ENCODE data around the gene TMEM254.
A peak's percentile ranks its signal among the peaks of the same experiment; 100 is the strongest.
"Not testable (repeated sequence)": the region's sequence is repeated elsewhere in the genome, so short reads cannot be mapped to it uniquely, and the experiment has no call there.

TMEM254 gene

DNA sequence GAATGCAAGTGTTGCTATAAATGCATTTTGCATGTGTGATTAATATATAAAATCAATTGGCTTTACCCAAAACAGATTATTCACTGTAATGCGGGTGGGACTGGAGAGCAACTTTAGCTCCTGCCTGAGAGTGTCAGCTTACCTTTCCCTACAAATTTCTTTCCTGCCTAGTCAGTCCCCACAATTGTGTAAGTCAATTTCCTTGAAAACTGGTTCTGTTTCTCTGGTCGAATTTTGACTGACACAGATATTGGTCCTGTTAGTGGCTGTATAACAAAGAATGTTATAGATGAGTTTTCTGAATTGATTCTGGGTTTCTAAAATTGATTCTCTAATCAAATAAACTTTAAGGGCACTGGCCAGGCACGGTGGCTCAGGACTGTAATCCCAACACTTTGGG, 43.0 kb upstream of the TMEM254 start:
- not testable (repeated sequence) for H3K4me1 ChIP-seq (ENCODE audit: insufficient read depth, low read length, poor library complexity, severe bottlenecking); H3K9me3 ChIP-seq (ENCODE audit: insufficient read depth, low read depth, low read length); H3K9ac ChIP-seq (ENCODE audit: low read depth, low read length, poor library complexity, severe bottlenecking); H4K20me1 ChIP-seq (ENCODE audit: insufficient read depth, low read length, poor library complexity, severe bottlenecking); H3K27me3 ChIP-seq (ENCODE audit: insufficient read depth, low read length, poor library complexity, severe bottlenecking); H3K36me3 ChIP-seq (ENCODE audit: insufficient read depth, low read length); H3K9me2 ChIP-seq (replicated peaks; ENCODE audit: low read depth, low read length); H3K4me2 ChIP-seq (ENCODE audit: low read depth, low read length, poor library complexity, severe bottlenecking); H3K79me2 ChIP-seq (ENCODE audit: insufficient read depth, low read length); H3F3A ChIP-seq (ENCODE audit: low read depth); H2AFZ ChIP-seq (ENCODE audit: low read length); H3K4me3 ChIP-seq (ENCODE audit: low read length, poor library complexity, severe bottlenecking)

DNA sequence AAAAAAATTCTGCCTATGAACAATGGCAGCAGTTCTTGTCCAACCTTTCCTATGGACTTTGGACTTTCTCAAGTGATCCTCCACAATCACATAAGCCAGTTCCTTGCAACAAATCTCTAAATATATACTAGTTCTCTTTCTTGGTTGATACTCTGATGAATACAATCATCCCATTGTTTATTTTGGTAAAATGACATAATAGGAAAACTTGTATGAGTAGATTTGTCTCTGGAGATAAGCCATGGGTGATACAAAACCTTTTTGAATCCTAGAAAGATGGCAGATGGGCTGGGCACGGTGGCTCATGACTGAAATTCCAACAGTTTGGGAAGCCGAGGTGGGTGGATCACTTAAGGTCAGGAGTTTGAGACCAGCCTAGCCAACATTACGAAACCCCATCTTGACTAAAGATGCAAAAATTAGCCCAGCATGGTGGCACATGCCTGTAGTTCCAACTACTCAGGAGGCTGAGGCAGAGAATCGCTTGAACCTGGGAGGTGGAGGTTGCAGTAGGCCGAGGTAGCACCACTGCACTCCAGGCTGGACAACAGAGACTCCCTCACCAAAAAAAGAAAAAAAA, 41.5 kb upstream of the TMEM254 start:
- not testable (repeated sequence) for H3K27me3 ChIP-seq (ENCODE audit: insufficient read depth, low read length, poor library complexity, severe bottlenecking); H3K9ac ChIP-seq (ENCODE audit: low read depth, low read length, poor library complexity, severe bottlenecking); H3K79me2 ChIP-seq (ENCODE audit: insufficient read depth, low read length); H2AFZ ChIP-seq (ENCODE audit: low read length); H3K36me3 ChIP-seq (ENCODE audit: insufficient read depth, low read length); H3K4me3 ChIP-seq (ENCODE audit: low read length, poor library complexity, severe bottlenecking); H3K4me2 ChIP-seq (ENCODE audit: low read depth, low read length, poor library complexity, severe bottlenecking); H4K20me1 ChIP-seq (ENCODE audit: insufficient read depth, low read length, poor library complexity, severe bottlenecking); H3K4me1 ChIP-seq (ENCODE audit: insufficient read depth, low read length, poor library complexity, severe bottlenecking); H3F3A ChIP-seq (ENCODE audit: low read depth); H3K9me3 ChIP-seq (ENCODE audit: insufficient read depth, low read depth, low read length); H3K9me2 ChIP-seq (replicated peaks; ENCODE audit: low read depth, low read length)

DNA sequence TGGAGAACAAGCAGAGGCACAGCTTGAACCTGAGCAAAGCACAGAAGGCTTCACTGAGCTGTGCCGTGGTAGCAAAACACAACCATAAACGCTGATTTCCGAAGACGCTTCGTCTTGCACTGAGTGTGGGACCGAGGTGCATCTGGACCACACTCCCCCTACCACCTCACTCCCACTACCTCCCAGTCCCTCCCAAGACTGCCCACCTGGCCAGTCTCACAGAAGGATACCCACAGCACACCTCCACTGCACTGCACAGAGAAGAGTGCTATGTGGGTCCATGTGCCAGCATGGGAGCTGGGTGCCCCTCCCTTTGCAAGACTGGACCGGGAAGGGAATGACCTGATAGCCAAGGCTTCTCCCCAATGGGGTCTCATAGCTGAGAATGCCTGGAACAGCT, 40.2 kb upstream of the TMEM254 start:
- not testable (repeated sequence) for H3K9me2 ChIP-seq (replicated peaks; ENCODE audit: low read depth, low read length); H4K20me1 ChIP-seq (ENCODE audit: insufficient read depth, low read length, poor library complexity, severe bottlenecking); H3K79me2 ChIP-seq (ENCODE audit: insufficient read depth, low read length); H2AFZ ChIP-seq (ENCODE audit: low read length); H3K36me3 ChIP-seq (ENCODE audit: insufficient read depth, low read length); H3K4me1 ChIP-seq (ENCODE audit: insufficient read depth, low read length, poor library complexity, severe bottlenecking); H3K4me2 ChIP-seq (ENCODE audit: low read depth, low read length, poor library complexity, severe bottlenecking); H3K4me3 ChIP-seq (ENCODE audit: low read length, poor library complexity, severe bottlenecking); H3F3A ChIP-seq (ENCODE audit: low read depth); H3K9ac ChIP-seq (ENCODE audit: low read depth, low read length, poor library complexity, severe bottlenecking); H3K9me3 ChIP-seq (ENCODE audit: insufficient read depth, low read depth, low read length); H3K27me3 ChIP-seq (ENCODE audit: insufficient read depth, low read length, poor library complexity, severe bottlenecking)

DNA sequence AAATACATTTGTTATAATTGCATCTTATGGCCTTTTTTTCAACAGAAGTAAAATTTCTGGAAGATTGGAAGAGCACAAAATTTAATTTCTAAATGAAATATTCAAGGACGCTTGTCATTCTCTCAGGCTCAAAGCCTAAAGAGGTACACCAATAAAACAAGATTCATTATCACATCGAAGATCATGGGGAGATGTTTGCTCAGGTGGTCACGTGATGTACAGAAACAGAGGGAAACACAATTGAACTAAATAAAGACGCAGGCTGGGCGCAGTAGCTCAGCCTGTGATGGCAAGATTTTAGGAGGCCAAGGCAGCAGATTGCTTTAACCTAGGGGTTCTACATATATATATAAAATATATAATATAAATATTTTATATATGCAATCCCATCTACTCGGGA, 37.3 kb upstream of the TMEM254 start:
- no peaks in the 10 kb centered on the region for H3K9me2 ChIP-seq (replicated peaks; ENCODE audit: low read depth, low read length)
- H3K9me3 ChIP-seq (ENCODE audit: insufficient read depth, low read depth, low read length): no peaks in the 10 kb centered on the region
- no peaks in the 10 kb centered on the region for H3K27me3 ChIP-seq (ENCODE audit: insufficient read depth, low read length, poor library complexity, severe bottlenecking)
- H3K4me2 ChIP-seq (ENCODE audit: low read depth, low read length, poor library complexity, severe bottlenecking): no peak overlapping the region
- H4K20me1 ChIP-seq (ENCODE audit: insufficient read depth, low read length, poor library complexity, severe bottlenecking): no peaks in the 10 kb centered on the region
- H3K79me2 ChIP-seq (ENCODE audit: insufficient read depth, low read length): no peaks in the 10 kb centered on the region
- H3K4me3 ChIP-seq (ENCODE audit: low read length, poor library complexity, severe bottlenecking): no peak overlapping the region
- H3K36me3 ChIP-seq (ENCODE audit: insufficient read depth, low read length): no peaks in the 10 kb centered on the region
- no peaks in the 10 kb centered on the region for H3K4me1 ChIP-seq (ENCODE audit: insufficient read depth, low read length, poor library complexity, severe bottlenecking)
- H3K9ac ChIP-seq (ENCODE audit: low read depth, low read length, poor library complexity, severe bottlenecking): no peak overlapping the region
- H2AFZ ChIP-seq (ENCODE audit: low read length): no peak overlapping the region
- H3F3A ChIP-seq (ENCODE audit: low read depth): no peaks in the 10 kb centered on the region
- TF ChIP-seq, protein P1, sequence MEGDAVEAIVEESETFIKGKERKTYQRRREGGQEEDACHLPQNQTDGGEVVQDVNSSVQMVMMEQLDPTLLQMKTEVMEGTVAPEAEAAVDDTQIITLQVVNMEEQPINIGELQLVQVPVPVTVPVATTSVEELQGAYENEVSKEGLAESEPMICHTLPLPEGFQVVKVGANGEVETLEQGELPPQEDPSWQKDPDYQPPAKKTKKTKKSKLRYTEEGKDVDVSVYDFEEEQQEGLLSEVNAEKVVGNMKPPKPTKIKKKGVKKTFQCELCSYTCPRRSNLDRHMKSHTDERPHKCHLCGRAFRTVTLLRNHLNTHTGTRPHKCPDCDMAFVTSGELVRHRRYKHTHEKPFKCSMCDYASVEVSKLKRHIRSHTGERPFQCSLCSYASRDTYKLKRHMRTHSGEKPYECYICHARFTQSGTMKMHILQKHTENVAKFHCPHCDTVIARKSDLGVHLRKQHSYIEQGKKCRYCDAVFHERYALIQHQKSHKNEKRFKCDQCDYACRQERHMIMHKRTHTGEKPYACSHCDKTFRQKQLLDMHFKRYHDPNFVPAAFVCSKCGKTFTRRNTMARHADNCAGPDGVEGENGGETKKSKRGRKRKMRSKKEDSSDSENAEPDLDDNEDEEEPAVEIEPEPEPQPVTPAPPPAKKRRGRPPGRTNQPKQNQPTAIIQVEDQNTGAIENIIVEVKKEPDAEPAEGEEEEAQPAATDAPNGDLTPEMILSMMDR (conservative IDR thresholded peaks at IDR 0.05; ENCODE audit: low read length): no peak
- TF ChIP-seq EZH2phosphoT487 (IDR thresholded peaks at IDR 0.05; ENCODE audit: borderline replicate concordance): no peak

DNA sequence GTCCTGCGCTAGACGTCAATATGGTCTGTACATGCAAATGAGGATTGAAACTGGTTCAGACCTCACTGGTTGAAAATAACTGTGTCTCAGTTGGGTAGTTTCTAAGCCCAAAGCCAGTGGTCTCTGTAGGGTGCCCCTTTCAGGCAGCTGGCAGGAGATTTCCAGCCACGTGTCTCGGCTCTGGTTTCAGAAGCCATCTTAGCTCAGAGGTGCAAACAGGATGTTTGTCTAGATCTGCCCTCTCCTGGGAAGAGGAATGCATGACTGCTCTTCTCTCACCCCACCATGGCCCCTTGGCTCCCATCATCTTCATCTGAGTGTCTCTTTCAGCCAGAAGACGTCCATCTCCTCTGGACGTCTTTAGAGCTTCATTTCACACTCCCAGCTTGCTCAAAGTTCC, 33.5 kb upstream of the TMEM254 start:
- not testable (repeated sequence) for H4K20me1 ChIP-seq (ENCODE audit: insufficient read depth, low read length, poor library complexity, severe bottlenecking)

More for the DNA sequence above, 33.5 kb upstream of the TMEM254 start:
- H3K4me2 ChIP-seq (ENCODE audit: low read depth, low read length, poor library complexity, severe bottlenecking); H3K9ac ChIP-seq (ENCODE audit: low read depth, low read length, poor library complexity, severe bottlenecking); H3K4me3 ChIP-seq (ENCODE audit: low read length, poor library complexity, severe bottlenecking); H3K9me3 ChIP-seq (ENCODE audit: insufficient read depth, low read depth, low read length); H3K9me2 ChIP-seq (replicated peaks; ENCODE audit: low read depth, low read length); H3K27me3 ChIP-seq (ENCODE audit: insufficient read depth, low read length, poor library complexity, severe bottlenecking); H2AFZ ChIP-seq (ENCODE audit: low read length); H3K79me2 ChIP-seq (ENCODE audit: insufficient read depth, low read length); H3F3A ChIP-seq (ENCODE audit: low read depth); H3K4me1 ChIP-seq (ENCODE audit: insufficient read depth, low read length, poor library complexity, severe bottlenecking); H3K36me3 ChIP-seq (ENCODE audit: insufficient read depth, low read length): not testable (repeated sequence)
- TF ChIP-seq, protein P1 (conservative IDR thresholded peaks at IDR 0.05; ENCODE audit: low read length): 0 out of 2 replicates have a peak, but pooled peaks have one; percentile 13
